H1 (cell line): ENCODE data around the gene MYO16. TPM values are rescaled to one million over a fixed set of nuclear protein-coding genes. Genes with fewer than 3 reads are reported as not detected.

Source experiments
- CTCF ChIA-PET: fragments of 300-600 bp; sonication (Branson Sonifier 250); formaldehyde crosslinking; loops from one replicate; lab custom pipeline; 2021; ENCODE audit not compliant: partially characterized antibody; lab: Charles Lee
- POLR2A ChIA-PET: fragments of 300-600 bp; sonication (Branson Sonifier 250); formaldehyde crosslinking; loops from one replicate; lab custom pipeline; 2021; ENCODE audit warnings: inconsistent platforms; ENCODE audit not compliant: partially characterized antibody; lab: Charles Lee
- DNase-seq, 2 experiments: peaks; one replicate each; pipeline versions ENCODE4 v3.0.0 to v3.0.0-alpha.2; 2010 to 2022; ENCODE audit warnings: low spot score in 2 of 2, low read depth in 1 of 2, mixed read lengths in 1 of 2
- FAIRE-seq: peaks from 2 replicates; lab custom pipeline; 2011; peaks lifted over from hg19 to GRCh38; lab: Jason Lieb, UNC
- H2AFZ ChIP-seq: 2 replicates; pipeline ENCODE4 v1.8.1; 2012; ENCODE audit warnings: low read length, inconsistent platforms
- H2AK5ac ChIP-seq: 2 replicates; pipeline ENCODE4 v1.6.1; 2013; ENCODE audit warnings: low read depth, low read length
- H2BK120ac ChIP-seq: replicated peaks from 2 replicates; pipeline ENCODE3; 2013; ENCODE audit warnings: low read depth, low read length, inconsistent platforms
- H2BK12ac ChIP-seq: 2 replicates; pipeline ENCODE4 v1.6.1; 2013; ENCODE audit warnings: low read depth, low read length
- H2BK15ac ChIP-seq: 2 replicates; pipeline ENCODE4 v1.6.1; 2013; ENCODE audit warnings: low read length
- H2BK20ac ChIP-seq: 2 replicates; pipeline ENCODE4 v1.6.1; 2013; ENCODE audit warnings: low read length
- H2BK5ac ChIP-seq: 2 replicates; pipeline ENCODE4 v1.6.1; 2013; ENCODE audit warnings: low read depth, low read length
- H3K14ac ChIP-seq: 2 replicates; pipeline ENCODE4 v1.6.1; 2013; ENCODE audit warnings: inconsistent platforms; ENCODE audit not compliant: insufficient read length
- H3K18ac ChIP-seq: 2 replicates; pipeline ENCODE4 v1.6.1; 2013; ENCODE audit warnings: low read length; ENCODE audit errors: extremely low read depth
- H3K23ac ChIP-seq: 2 replicates; pipeline ENCODE4 v1.6.1; 2013; ENCODE audit warnings: inconsistent platforms; ENCODE audit not compliant: insufficient read length
- H3K23me2 ChIP-seq: 2 replicates; pipeline ENCODE4 v1.6.1; 2013; ENCODE audit warnings: low read depth, low read length
- H3K27ac ChIP-seq: 2 replicates; pipeline ENCODE4 v1.6.1; 2011; ENCODE audit warnings: low read depth, low read length, inconsistent platforms
- H3K27me3 ChIP-seq, 4 experiments: replicated peaks in 1 of 4; 1 replicate in 1 of 4; 2 replicates in 3 of 4; pipeline versions ENCODE4 v1.6.1 to v1.8.1; 2011 to 2013; ENCODE audit warnings: low read length in 3 of 4, mild to moderate bottlenecking in 3 of 4, inconsistent platforms in 2 of 4, mixed read lengths in 2 of 4, moderate library complexity in 1 of 4; ENCODE audit not compliant: control insufficient read depth in 3 of 4, insufficient read depth in 3 of 4; ENCODE audit errors: extremely low read depth in 1 of 4
- H3K36me3 ChIP-seq, 4 experiments: 2 replicates each; pipeline versions ENCODE4 v1.6.1 to v1.8.1; 2011 to 2013; ENCODE audit warnings: mild to moderate bottlenecking in 4 of 4, low read length in 3 of 4, moderate library complexity in 2 of 4, control low read depth in 1 of 4, inconsistent platforms in 1 of 4; ENCODE audit not compliant: insufficient read depth in 4 of 4, control insufficient read depth in 2 of 4
- H3K4ac ChIP-seq: replicated peaks from 2 replicates; pipeline ENCODE3; 2013; ENCODE audit warnings: low read length, low read depth, mixed read lengths, inconsistent platforms; ENCODE audit not compliant: insufficient read length
- H3K4me1 ChIP-seq, 4 experiments: replicated peaks in 1 of 4; 1 replicate in 1 of 4; 2 replicates in 3 of 4; pipeline versions ENCODE4 v1.6.1 to v1.8.1; 2011 to 2013; ENCODE audit warnings: low read length in 3 of 4, inconsistent platforms in 2 of 4, mixed read lengths in 1 of 4; ENCODE audit not compliant: insufficient read depth in 4 of 4, control insufficient read depth in 3 of 4
- H3K4me2 ChIP-seq, 2 experiments: 2 replicates each; pipeline versions ENCODE4 v1.6.1 to v1.8.1; 2011 to 2013; ENCODE audit warnings: low read depth in 2 of 2, low read length in 2 of 2, control low read depth in 1 of 2, inconsistent platforms in 1 of 2, mild to moderate bottlenecking in 1 of 2; ENCODE audit not compliant: insufficient read depth in 1 of 2
- H3K4me3 ChIP-seq, 4 experiments: fragments of 200-600, 300-600 bp in 1 of 4; sonication (generic), shearing (Covaris generic), sonication (Bioruptor Twin) in 1 of 4; 2 replicates each; pipeline versions ENCODE4 v1.5.1 to v1.8.1; 2011 to 2016; ENCODE audit warnings: low read length in 4 of 4, low read depth in 3 of 4, control low read depth in 2 of 4, inconsistent platforms in 2 of 4, mild to moderate bottlenecking in 2 of 4, mixed read lengths in 1 of 4, moderate library complexity in 1 of 4; ENCODE audit not compliant: insufficient read depth in 2 of 4; ENCODE audit errors: extremely low read depth in 1 of 4
- H3K56ac ChIP-seq: replicated peaks from 2 replicates; pipeline ENCODE3; 2013; ENCODE audit warnings: low read depth, mild to moderate bottlenecking, mixed read lengths, low read length, inconsistent platforms; ENCODE audit not compliant: insufficient read length
- H3K79me1 ChIP-seq: 2 replicates; pipeline ENCODE4 v1.6.1; 2013; ENCODE audit warnings: low read depth, low read length, control low read depth
- H3K79me2 ChIP-seq, 2 experiments: 2 replicates each; pipeline versions ENCODE4 v1.6.1 to v1.8.1; 2012 to 2013; ENCODE audit warnings: low read length in 2 of 2, mild to moderate bottlenecking in 2 of 2, inconsistent platforms in 1 of 2; ENCODE audit not compliant: insufficient read depth in 2 of 2, control insufficient read depth in 1 of 2
- H3K9ac ChIP-seq, 4 experiments: replicated peaks in 1 of 4; 1 replicate in 1 of 4; 2 replicates in 3 of 4; pipeline versions ENCODE4 v1.6.1 to v1.8.1; 2011 to 2013; ENCODE audit warnings: low read depth in 3 of 4, low read length in 3 of 4, control low read depth in 2 of 4, mild to moderate bottlenecking in 2 of 4, moderate library complexity in 2 of 4, inconsistent platforms in 1 of 4; ENCODE audit errors: extremely low read depth in 1 of 4
- H3K9me3 ChIP-seq, 2 experiments: 2 replicates each; pipeline versions ENCODE4 v1.6.1 to v1.8.1; 2012 to 2013; ENCODE audit warnings: mild to moderate bottlenecking in 2 of 2, moderate library complexity in 2 of 2, control low read depth in 1 of 2, inconsistent platforms in 1 of 2, low read depth in 1 of 2, low read length in 1 of 2, mixed read lengths in 1 of 2; ENCODE audit not compliant: insufficient read depth in 2 of 2
- H4K20me1 ChIP-seq, 2 experiments: replicated peaks in 1 of 2; 2 replicates each; pipeline versions ENCODE3 to v1.8.1; 2011 to 2013; ENCODE audit warnings: inconsistent platforms in 2 of 2, low read length in 2 of 2, mild to moderate bottlenecking in 1 of 2; ENCODE audit not compliant: insufficient read depth in 2 of 2, control insufficient read depth in 1 of 2
- H4K5ac ChIP-seq: 2 replicates; pipeline ENCODE4 v1.6.1; 2013; ENCODE audit warnings: low read length, low read depth, mixed read lengths, inconsistent platforms; ENCODE audit not compliant: insufficient read length
- H4K8ac ChIP-seq: 2 replicates; pipeline ENCODE4 v1.8.0; 2013; ENCODE audit warnings: mild to moderate bottlenecking, moderate library complexity, low read length, inconsistent platforms; ENCODE audit not compliant: insufficient read depth; ENCODE audit errors: extremely low read depth
- H4K91ac ChIP-seq: replicated peaks from 2 replicates; pipeline ENCODE3; 2013; ENCODE audit warnings: low read length, mixed read lengths, inconsistent platforms; ENCODE audit not compliant: insufficient read length
- WGBS, 2 experiments: shearing (Covaris generic) in 1 of 2; methylation state at CpG; one replicate each; pipeline versions ENCODE4 v1.1.6 to v1.1.7; 2013 to 2015; ENCODE audit warnings: low lambda C conversion rate in 2 of 2, mixed read lengths in 2 of 2, inconsistent platforms in 1 of 2, low coverage in 1 of 2, missing lambda C conversion rate in 1 of 2; ENCODE audit not compliant: insufficient replicate concordance in 2 of 2, insufficient coverage in 1 of 2, insufficient read length in 1 of 2; ENCODE audit errors: extremely low coverage in 1 of 2, missing lambda C conversion rate in 1 of 2; 5-methylcytosine and 5-hydroxymethylcytosine counted together
- polyA plus RNA-seq, 7 experiments: library from polyadenylated mRNA; depleted of rRNA in 3 of 7; stranded (reverse) in 5 of 7; unstranded in 2 of 7; fragments of >200 nt in 5 of 7; fragments of 200-250 nt in 2 of 7; gene quantifications; 1 replicate in 5 of 7; 2 replicates in 1 of 7; 4 replicates in 1 of 7; pipeline versions ENCODE4 v1.2.1 to v1.2.3, GENCODE V29; 2011 to 2013; ENCODE audit warnings: missing spikeins in 2 of 7, mixed read lengths in 2 of 7
- total RNA-seq: library from RNA; stranded (reverse); fragmentation: NEBNext Ultra II Directional; extraction: Animal tissue kit (Norgen Biotek cat#: 25700); gene quantifications from 2 replicates; pipeline ENCODE4 v1.2.1, GENCODE V29; 2021
- TF ChIP-seq, protein P1 (sequence below): IDR thresholded peaks from 2 replicates; pipeline ENCODE4 v1.6.1; 2012; ENCODE audit warnings: inconsistent platforms

Gene MYO16
- total and polyA plus RNA-seq, 2 of the 8 experiments (the other 6 are each of a cell fraction or from before 2014, with no cell fraction given) = 0.02 to 0.22 TPM

DNA sequence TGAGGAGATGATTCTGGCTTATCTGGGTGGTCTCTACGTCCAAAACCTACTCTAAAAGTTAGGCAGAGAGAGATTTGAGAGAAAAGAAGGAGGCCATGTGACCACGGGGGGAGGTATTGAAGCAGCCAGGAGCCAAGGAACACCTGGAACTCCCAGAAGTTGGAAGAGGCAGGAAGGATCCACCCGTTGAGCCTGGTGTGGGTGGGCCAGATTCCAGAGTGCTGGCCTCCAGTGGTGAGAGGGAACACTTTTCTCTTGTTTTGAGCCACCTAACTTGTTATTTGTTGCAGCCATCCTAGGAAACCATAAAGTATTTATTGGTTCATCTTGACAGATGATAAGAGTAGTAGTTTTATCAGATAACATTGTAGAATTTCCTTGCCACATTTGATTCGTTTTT is 396.9 kb downstream of the MYO16 start:
- H4K20me1 ChIP-seq = no peaks in the 10 kb centered on the region
- H2BK120ac ChIP-seq = no peak overlapping the region
- H2AFZ ChIP-seq = 0 out of 2 replicates have a peak overlapping the region, but pooled peaks have one; percentile 63
- no peak overlapping the region for H3K4ac ChIP-seq
- no peak overlapping the region for H2BK5ac ChIP-seq
- H3K4me3 ChIP-seq = no peak overlapping the region
- no peaks in the 10 kb centered on the region for H3K79me1 ChIP-seq
- TF ChIP-seq, protein P1, sequence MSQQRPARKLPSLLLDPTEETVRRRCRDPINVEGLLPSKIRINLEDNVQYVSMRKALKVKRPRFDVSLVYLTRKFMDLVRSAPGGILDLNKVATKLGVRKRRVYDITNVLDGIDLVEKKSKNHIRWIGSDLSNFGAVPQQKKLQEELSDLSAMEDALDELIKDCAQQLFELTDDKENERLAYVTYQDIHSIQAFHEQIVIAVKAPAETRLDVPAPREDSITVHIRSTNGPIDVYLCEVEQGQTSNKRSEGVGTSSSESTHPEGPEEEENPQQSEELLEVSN = no peak
- TF ChIP-seq, all 59 proteins: peak for 0
- Histone ChIP-seq H4K8ac (no peak overlapping the region), H3K4me2 (no peak overlapping the region), H4K5ac (no peak overlapping the region), H2BK20ac (no peak overlapping the region), H3K18ac (no peak overlapping the region), H3K56ac (no peak overlapping the region), H3K9me3 (no peaks in the 10 kb centered on the region), H2BK12ac (no peak overlapping the region), H3K27me3 (no peaks in the 10 kb centered on the region), H3K14ac (no peak overlapping the region), H2BK15ac (no peak overlapping the region), H3K9ac (no peak overlapping the region), H3K4me1 (no peaks in the 10 kb centered on the region), H2AK5ac (no peak overlapping the region), H3K79me2 (no peaks in the 10 kb centered on the region), H3K27ac (no peak overlapping the region), H3K23me2 (no peaks in the 10 kb centered on the region), H3K23ac (no peak overlapping the region), H3K36me3 (no peaks in the 10 kb centered on the region), H4K91ac (no peak overlapping the region)
- 87% methylated on average over 4 of the region's 4 CpGs; no CpG with 5 or more reads in 1 of the 2 experiments for WGBS, 2 experiments
- POLR2A ChIA-PET = no interaction called here
- FAIRE-seq = no peak
- no peak for DNase-seq
- CTCF ChIA-PET = no interaction called here
